Colon (tissue), 2 donors: ENCODE results near the gene PPARD.
"Not testable (repeated sequence)": the region's sequence is repeated elsewhere in the genome, so short reads cannot be mapped to it uniquely, and the experiment has no call there.

Experiments used
- FAIRE-seq: peaks from 2 replicates; lab custom pipeline; 2012; peaks lifted over from hg19 to GRCh38; lab: Jason Lieb, UNC
- donor health status: control.
- donor health status: control.

PPARD gene

GRCh38 chr6:35312076-35312800, 30.1 kb upstream of the PPARD start:
- no peak for FAIRE-seq

- no peak for FAIRE-seq
Observed at GRCh38 chr6:35312807-35313206, 29.6 kb upstream of the PPARD start.

GRCh38 chr6:35317483-35318195, 24.7 kb upstream of the PPARD start:
- FAIRE-seq, result no peak

GRCh38 chr6:35318196-35319171, 23.9 kb upstream of the PPARD start:
- no peak for FAIRE-seq

GRCh38 chr6:35319346-35320030, 22.9 kb upstream of the PPARD start:
- no peak for FAIRE-seq

GRCh38 chr6:35320031-35320410, 22.3 kb upstream of the PPARD start:
- no peak for FAIRE-seq

- FAIRE-seq, result no peak
Observed at GRCh38 chr6:35321091-35321490, 21.3 kb upstream of the PPARD start.

GRCh38 chr6:35327349-35328027, 14.9 kb upstream of the PPARD start:
- FAIRE-seq, result no peak

- FAIRE-seq, result no peak
Observed at GRCh38 chr6:35328108-35328723, 14.1 kb upstream of the PPARD start.

- not testable (repeated sequence) for FAIRE-seq
Observed at GRCh38 chr6:35328965-35329364, 13.4 kb upstream of the PPARD start.

- no peak for FAIRE-seq
Observed at GRCh38 chr6:35330541-35331119, 11.7 kb upstream of the PPARD start.

GRCh38 chr6:35332074-35332887, 10.1 kb upstream of the PPARD start:
- FAIRE-seq, result not testable (repeated sequence)

- no peak for FAIRE-seq
Observed at GRCh38 chr6:35341557-35341956, 801 bp upstream of the PPARD start.

- FAIRE-seq, result no peak
Observed at GRCh38 chr6:35343092-35343834, 905 bp downstream of the PPARD start.

GRCh38 chr6:35343835-35344550, 1.6 kb downstream of the PPARD start:
- FAIRE-seq, result no peak

- no peak for FAIRE-seq
Observed at GRCh38 chr6:35351422-35351821, 9.1 kb downstream of the PPARD start.

- no peak for FAIRE-seq
Observed at GRCh38 chr6:35352735-35353134, 10.4 kb downstream of the PPARD start.
